ENCODE measurements around the gene SLC17A9.

The SLC17A9 gene

GRCh38 chr20:62940875-62941274 is 11.6 kb upstream of the SLC17A9 start:
- no peak for DNase-seq

GRCh38 chr20:62941792-62942191 is 10.7 kb upstream of the SLC17A9 start:
- no peak for DNase-seq

- no peak for DNase-seq
These were observed 10.1 kb upstream of the SLC17A9 start for GRCh38 chr20:62942456-62942855.

GRCh38 chr20:62943396-62943795 is 9.1 kb upstream of the SLC17A9 start:
- DNase-seq: no peak

- DNase-seq: no peak
These were observed 8.3 kb upstream of the SLC17A9 start for GRCh38 chr20:62944184-62944583.

GRCh38 chr20:62944746-62945145 is 7.8 kb upstream of the SLC17A9 start:
- DNase-seq: no peak

- no peak for DNase-seq
These were observed 6.7 kb upstream of the SLC17A9 start for GRCh38 chr20:62945771-62946339.

GRCh38 chr20:62946918-62947317 is 5.6 kb upstream of the SLC17A9 start:
- DNase-seq: no peak

GRCh38 chr20:62947532-62948300 is 4.8 kb upstream of the SLC17A9 start:
- no peak for DNase-seq

GRCh38 chr20:62949153-62949821 is 3.2 kb upstream of the SLC17A9 start:
- DNase-seq: no peak

GRCh38 chr20:62949962-62950361 is 2.5 kb upstream of the SLC17A9 start:
- DNase-seq: no peak

- no peak for DNase-seq
These were observed 1.8 kb upstream of the SLC17A9 start for GRCh38 chr20:62950741-62951140.

GRCh38 chr20:62951143-62951895 is 1.2 kb upstream of the SLC17A9 start:
- no peak for DNase-seq

GRCh38 chr20:62951896-62952372 is 575 bp upstream of the SLC17A9 start:
- DNase-seq: no peak

- no peak for DNase-seq
These were observed 694 bp downstream of the SLC17A9 start for GRCh38 chr20:62952968-62953838.

GRCh38 chr20:62953839-62954703 is 1.6 kb downstream of the SLC17A9 start:
- peak; percentile 41 for DNase-seq

- DNase-seq: no peak
These were observed 3.2 kb downstream of the SLC17A9 start for GRCh38 chr20:62955519-62956386.

GRCh38 chr20:62956387-62957135 is 4.1 kb downstream of the SLC17A9 start:
- no peak for DNase-seq

Measured in T1000 (cell line).